ENCODE results near the gene CNTN2. TPM values are rescaled to one million over a fixed set of nuclear protein-coding genes. Genes with fewer than 3 reads are reported as not detected.

CNTN2 gene
- total and polyA plus RNA-seq, 2 of the 8 experiments (the other 6 are each of a cell fraction or from before 2014, with no cell fraction given) = 1.2 to 3.9 TPM

- TF ChIP-seq TAF1 (IDR thresholded peaks at IDR 0.05; ENCODE audit: low read depth, low read length) = no peak
- TF ChIP-seq RFX5 (IDR thresholded peaks at IDR 0.05; ENCODE audit: borderline replicate concordance, low read depth, low read length) = no peak
- TF ChIP-seq ATF2 (IDR thresholded peaks at IDR 0.05; ENCODE audit: low read length) = no peak
Measured at GRCh38 chr1:204996981-204997380, 46.0 kb upstream of the CNTN2 start (continued).

Data from H1 (cell line).